Prostate gland (tissue), 2 donors: ENCODE data around the gene YDJC.

Source experiments
- CTCF ChIP-seq, 4 experiments: fragments of 200-600 bp in 2 of 4; fragments of 450-650 bp in 2 of 4; sonication (generic) in 2 of 4; IDR thresholded peaks; 1 replicate in 3 of 4; 2 replicates in 1 of 4; pipeline ENCODE4 v1.5.1; 2016 to 2019; ENCODE audit warnings: antibody characterized with exemption in 4 of 4, mild to moderate bottlenecking in 2 of 4, moderate library complexity in 2 of 4
- POLR2A ChIP-seq: fragments of 450-650 bp; IDR thresholded peaks from one replicate; pipeline ENCODE4 v1.6.1; 2016; ENCODE audit warnings: antibody characterized with exemption, mild to moderate bottlenecking
- POLR2AphosphoS5 ChIP-seq: sonication (generic); formaldehyde crosslinking; IDR thresholded peaks from one replicate; pipeline ENCODE4 v1.6.1; 2017; ENCODE audit warnings: antibody characterized with exemption

GRCh38 chr22:21636629-21637218, 6.9 kb upstream of the YDJC start:
- TF ChIP-seq POLR2AphosphoS5: no peak
- no peak for TF ChIP-seq CTCF (IDR thresholded peaks at IDR 0.05)
- TF ChIP-seq POLR2A: no peak
